ENCODE data around the gene ACVRL1. TPM values are rescaled to one million over a fixed set of nuclear protein-coding genes. Genes with fewer than 3 reads are reported as not detected.

ACVRL1 gene
- total RNA-seq, 2 experiments from 2014 or later, result not detected

- DNase-seq (no peak), ATAC-seq (no peak)
- ChIA-PET POLR2A (no interaction called here), CTCF (interaction anchor here (1.5 to 6.6 kb wide), 3 partner anchors 52 to 104 kb away, joined by 3 to 46 read pairs (median 30); no protein-coding TSS in a partner anchor)
- no peak overlapping the region for H3K4me3 Mint-ChIP-seq
- H3K36me3 Mint-ChIP-seq (ENCODE audit: low read depth), result no peaks in the 10 kb centered on the region
- H3K27ac Mint-ChIP-seq, result no peak overlapping the region
- H3K27me3 Mint-ChIP-seq (ENCODE audit: low read depth), result peaks cover 12% of the 10 kb centered on the region
- no peaks in the 10 kb centered on the region for H3K9me3 Mint-ChIP-seq (ENCODE audit: insufficient read depth)
- peaks cover 4% of the 10 kb centered on the region for H3K4me1 Mint-ChIP-seq (ENCODE audit: low read depth)
Measured at GRCh38 chr12:51924551-51925319, 17.4 kb downstream of the ACVRL1 start.

GRCh38 chr12:51925346-51926063, 18.2 kb downstream of the ACVRL1 start:
- H3K4me1 Mint-ChIP-seq (ENCODE audit: low read depth), result peaks cover 4% of the 10 kb centered on the region
- H3K9me3 Mint-ChIP-seq (ENCODE audit: insufficient read depth), result no peaks in the 10 kb centered on the region
- POLR2A ChIA-PET, result no interaction called here
- H3K36me3 Mint-ChIP-seq (ENCODE audit: low read depth), result no peaks in the 10 kb centered on the region
- CTCF ChIA-PET, result interaction anchor here (0.8 to 6.6 kb wide), 8 partner anchors 27 to 534 kb away, joined by 3 to 46 read pairs (median 6); partner anchors contain the start of gene GALNT6
- H3K4me3 Mint-ChIP-seq, result no peak overlapping the region
- ATAC-seq, result no peak
- DNase-seq, result no peak
- H3K27ac Mint-ChIP-seq, result peak overlapping the region; percentile 30
- peaks cover 16% of the 10 kb centered on the region for H3K27me3 Mint-ChIP-seq (ENCODE audit: low read depth)

DNA sequence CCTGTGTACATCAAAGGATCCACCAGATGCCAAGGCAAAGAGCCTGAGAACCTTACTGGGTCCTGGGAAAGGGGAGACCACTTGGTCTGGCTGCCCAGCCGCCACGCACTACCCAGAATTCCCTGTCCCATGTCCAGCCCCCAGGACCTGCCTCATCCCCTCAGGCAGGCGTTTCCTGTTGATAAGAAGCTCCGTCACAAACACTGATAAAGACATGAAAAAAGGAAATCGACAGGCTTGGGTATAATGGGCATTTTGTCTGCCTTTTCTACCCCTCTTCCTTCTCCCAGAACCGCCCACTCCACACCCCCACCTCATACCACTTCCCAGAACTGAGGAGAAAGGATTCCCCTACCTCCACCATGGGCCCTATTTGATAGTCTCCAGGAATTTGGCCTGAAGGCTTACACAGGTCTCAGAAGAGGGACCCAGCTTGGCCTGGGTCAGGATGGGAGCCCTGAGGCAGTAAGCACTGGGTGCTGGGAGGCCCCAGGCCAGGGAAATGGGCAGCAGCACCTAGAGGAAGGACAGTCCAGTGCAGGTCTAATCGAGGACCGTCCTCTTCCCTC, 18.8 kb downstream of the ACVRL1 start:
- Mint-ChIP-seq H3K9me3 (ENCODE audit: insufficient read depth) (no peaks in the 10 kb centered on the region), H3K36me3 (ENCODE audit: low read depth) (no peaks in the 10 kb centered on the region), H3K4me3 (no peak overlapping the region), H3K27ac (no peak overlapping the region), H3K4me1 (ENCODE audit: low read depth) (peaks cover 4% of the 10 kb centered on the region), H3K27me3 (ENCODE audit: low read depth) (peaks cover 19% of the 10 kb centered on the region)
- ChIA-PET CTCF (interaction anchor here (0.6 to 6.6 kb wide), 13 partner anchors 14 to 535 kb away, joined by 3 to 46 read pairs (median 5); partner anchors contain the start of gene GALNT6), POLR2A (no interaction called here)
- ATAC-seq, result no peak
- no peak for DNase-seq

DNA sequence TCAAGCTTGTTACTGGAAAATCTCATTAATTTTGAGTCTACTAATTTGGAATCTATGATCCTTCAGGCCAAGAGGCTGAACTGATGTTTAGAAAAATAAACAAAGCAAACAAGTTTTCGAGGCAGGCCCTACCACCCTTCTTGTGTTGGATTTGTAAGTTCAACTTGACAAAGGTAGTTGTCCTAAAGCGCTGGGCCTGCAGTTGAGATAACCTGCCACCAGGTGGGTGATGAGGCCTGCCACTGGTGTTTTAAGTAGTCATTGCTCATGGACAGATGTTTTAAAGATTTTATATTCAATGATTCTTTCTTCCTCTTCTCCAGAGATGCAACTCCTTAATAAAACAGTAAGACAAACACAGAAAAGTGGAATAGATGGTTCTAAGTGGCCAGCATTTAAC, 19.4 kb downstream of the ACVRL1 start:
- DNase-seq, result peak; percentile 72
- Mint-ChIP-seq H3K9me3 (ENCODE audit: insufficient read depth) (no peaks in the 10 kb centered on the region), H3K27ac (no peak overlapping the region), H3K4me3 (no peak overlapping the region), H3K36me3 (ENCODE audit: low read depth) (no peaks in the 10 kb centered on the region), H3K4me1 (ENCODE audit: low read depth) (peaks cover 4% of the 10 kb centered on the region), H3K27me3 (ENCODE audit: low read depth) (peaks cover 19% of the 10 kb centered on the region)
- ChIA-PET CTCF (interaction anchor here (0.6 to 6.6 kb wide), 14 partner anchors 13 to 535 kb away, joined by 3 to 46 read pairs (median 5); partner anchors contain the start of gene GALNT6), POLR2A (no interaction called here)
- ATAC-seq, result peak; percentile 57

- H3K36me3 Mint-ChIP-seq (ENCODE audit: low read depth), result no peaks in the 10 kb centered on the region
- H3K4me1 Mint-ChIP-seq (ENCODE audit: low read depth), result no peaks in the 10 kb centered on the region
- no peak overlapping the region for H3K4me3 Mint-ChIP-seq
- POLR2A ChIA-PET, result no interaction called here
- peaks cover 22% of the 10 kb centered on the region for H3K27me3 Mint-ChIP-seq (ENCODE audit: low read depth)
- no peak for DNase-seq
- no peaks in the 10 kb centered on the region for H3K9me3 Mint-ChIP-seq (ENCODE audit: insufficient read depth)
- CTCF ChIA-PET, result interaction anchor here (2.0 kb wide), 1 partner anchor 39 kb away, joined by 5 read pairs; no protein-coding TSS in a partner anchor
- no peak for ATAC-seq
- H3K27ac Mint-ChIP-seq, result no peak overlapping the region
Measured at GRCh38 chr12:51932218-51933076, 25.1 kb downstream of the ACVRL1 start.

DNA sequence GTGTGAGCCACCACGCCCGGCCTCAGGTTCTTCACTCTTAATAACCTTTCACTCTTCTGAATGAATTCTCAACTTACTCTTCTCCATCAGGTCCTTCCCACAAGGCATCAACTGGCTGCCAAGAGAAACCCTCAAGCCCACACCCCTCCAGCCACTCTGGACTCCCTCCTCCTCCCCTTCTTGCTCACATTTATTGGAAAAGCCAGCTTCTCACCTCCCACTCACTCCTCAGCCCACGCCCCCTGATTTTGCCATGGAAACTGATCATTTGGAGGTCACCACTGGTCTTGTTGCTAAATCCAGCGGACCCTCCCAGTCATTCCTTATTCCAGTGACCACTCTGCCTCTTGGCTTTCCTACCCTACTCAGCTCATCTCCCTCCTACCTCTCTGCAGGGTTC, 26.8 kb downstream of the ACVRL1 start:
- no peak overlapping the region for H3K27ac Mint-ChIP-seq
- H3K9me3 Mint-ChIP-seq (ENCODE audit: insufficient read depth), result no peaks in the 10 kb centered on the region
- no peak for DNase-seq
- H3K36me3 Mint-ChIP-seq (ENCODE audit: low read depth), result no peaks in the 10 kb centered on the region
- peaks cover 22% of the 10 kb centered on the region for H3K27me3 Mint-ChIP-seq (ENCODE audit: low read depth)
- POLR2A ChIA-PET, result no interaction called here
- H3K4me1 Mint-ChIP-seq (ENCODE audit: low read depth), result no peaks in the 10 kb centered on the region
- ATAC-seq, result no peak
- H3K4me3 Mint-ChIP-seq, result no peak overlapping the region
- CTCF ChIA-PET, result interaction anchor here (0.8 to 2.0 kb wide), 3 partner anchors 38 to 90 kb away, joined by 3 to 5 read pairs (median 5); no protein-coding TSS in a partner anchor

GRCh38 chr12:51937926-51938325, 30.6 kb downstream of the ACVRL1 start:
- ChIA-PET CTCF (interaction anchor here (0.9 kb wide), 1 partner anchor 15 kb away, joined by 3 read pairs; no protein-coding TSS in a partner anchor), POLR2A (interaction anchor here (0.8 kb wide), 1 partner anchor 10 kb away, joined by 4 read pairs; no protein-coding TSS in a partner anchor)
- H3K4me3 Mint-ChIP-seq, result no peak overlapping the region
- no peaks in the 10 kb centered on the region for H3K4me1 Mint-ChIP-seq (ENCODE audit: low read depth)
- H3K36me3 Mint-ChIP-seq (ENCODE audit: low read depth), result no peaks in the 10 kb centered on the region
- DNase-seq (no peak), ATAC-seq (no peak)
- H3K27me3 Mint-ChIP-seq (ENCODE audit: low read depth), result peaks cover 21% of the 10 kb centered on the region
- H3K27ac Mint-ChIP-seq, result no peak overlapping the region
- no peaks in the 10 kb centered on the region for H3K9me3 Mint-ChIP-seq (ENCODE audit: insufficient read depth)

DNA sequence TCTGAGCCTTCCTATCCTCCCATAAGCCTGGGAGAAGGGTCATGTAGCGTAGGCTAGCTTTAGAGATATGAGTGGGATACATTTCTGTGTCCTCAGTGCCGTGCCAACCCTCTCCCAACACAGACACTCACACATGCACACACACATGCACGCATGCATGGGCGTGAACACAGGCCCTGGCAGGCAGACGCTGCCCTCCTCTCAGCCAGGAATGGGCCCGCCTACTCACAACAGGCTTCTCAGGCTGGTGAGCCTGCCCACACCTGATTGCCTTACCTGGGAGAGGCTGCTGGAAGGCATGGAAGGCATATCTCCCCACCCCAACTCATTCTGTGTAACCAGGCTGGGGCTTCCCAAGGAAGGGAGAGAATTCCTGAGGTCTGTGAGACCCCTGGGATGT, 31.4 kb downstream of the ACVRL1 start:
- Mint-ChIP-seq H3K4me3 (no peak overlapping the region), H3K9me3 (ENCODE audit: insufficient read depth) (no peaks in the 10 kb centered on the region), H3K27me3 (ENCODE audit: low read depth) (peaks cover 26% of the 10 kb centered on the region), H3K4me1 (ENCODE audit: low read depth) (no peaks in the 10 kb centered on the region), H3K27ac (no peak overlapping the region), H3K36me3 (ENCODE audit: low read depth) (no peaks in the 10 kb centered on the region)
- no peak for ATAC-seq
- ChIA-PET POLR2A (no interaction called here), CTCF (no interaction called here)
- DNase-seq, result no peak

DNA sequence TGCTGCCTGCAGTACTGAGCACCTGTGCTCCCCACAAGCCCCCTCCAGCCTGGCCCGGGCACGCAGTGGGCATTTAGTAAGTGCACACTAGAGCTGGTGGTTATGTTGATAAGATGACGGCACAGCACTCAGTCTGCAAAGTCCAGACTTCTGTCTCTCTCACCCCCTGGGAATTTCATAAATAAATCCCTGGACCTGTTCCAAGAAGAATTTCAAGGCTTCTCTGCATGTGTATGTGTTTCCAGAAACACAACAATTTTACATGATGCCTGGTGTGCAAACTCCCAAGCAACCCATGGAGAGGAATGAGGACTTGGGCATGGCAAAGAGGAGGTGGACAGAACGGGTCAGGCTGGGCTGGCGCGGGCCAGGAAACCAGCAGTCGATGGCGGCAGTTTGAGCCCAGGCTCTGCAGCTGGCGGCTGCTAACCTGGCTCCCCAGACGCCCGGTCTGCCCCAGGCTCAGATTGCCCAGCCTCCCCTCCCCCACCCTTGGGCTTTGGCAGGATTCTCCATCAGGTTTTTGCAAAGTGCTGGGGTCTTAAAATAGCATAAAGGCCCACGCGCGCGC, 33.8 kb downstream of the ACVRL1 start:
- ChIA-PET POLR2A (no interaction called here), CTCF (no interaction called here)
- Mint-ChIP-seq H3K27ac (no peak overlapping the region), H3K27me3 (ENCODE audit: low read depth) (peaks cover 21% of the 10 kb centered on the region), H3K36me3 (ENCODE audit: low read depth) (peaks cover 2% of the 10 kb centered on the region), H3K4me1 (ENCODE audit: low read depth) (no peaks in the 10 kb centered on the region), H3K9me3 (ENCODE audit: insufficient read depth) (peaks cover 9% of the 10 kb centered on the region), H3K4me3 (no peak overlapping the region)
- DNase-seq, result no peak
- ATAC-seq, result no peak

GRCh38 chr12:51941604-51942003, 34.3 kb downstream of the ACVRL1 start:
- Mint-ChIP-seq H3K36me3 (ENCODE audit: low read depth) (peaks cover 2% of the 10 kb centered on the region), H3K4me1 (ENCODE audit: low read depth) (no peaks in the 10 kb centered on the region), H3K9me3 (ENCODE audit: insufficient read depth) (peaks cover 9% of the 10 kb centered on the region), H3K4me3 (no peak overlapping the region), H3K27ac (no peak overlapping the region), H3K27me3 (ENCODE audit: low read depth) (peaks cover 24% of the 10 kb centered on the region)
- ATAC-seq, result no peak
- ChIA-PET POLR2A (no interaction called here), CTCF (no interaction called here)
- DNase-seq, result no peak

GRCh38 chr12:51942056-51942455, 34.8 kb downstream of the ACVRL1 start:
- no peaks in the 10 kb centered on the region for H3K4me1 Mint-ChIP-seq (ENCODE audit: low read depth)
- DNase-seq (no peak), ATAC-seq (no peak)
- POLR2A ChIA-PET, result no interaction called here
- H3K36me3 Mint-ChIP-seq (ENCODE audit: low read depth), result peaks cover 2% of the 10 kb centered on the region
- H3K4me3 Mint-ChIP-seq, result no peak overlapping the region
- peaks cover 25% of the 10 kb centered on the region for H3K27me3 Mint-ChIP-seq (ENCODE audit: low read depth)
- CTCF ChIA-PET, result no interaction called here
- H3K27ac Mint-ChIP-seq, result no peak overlapping the region
- H3K9me3 Mint-ChIP-seq (ENCODE audit: insufficient read depth), result peaks cover 9% of the 10 kb centered on the region

All from activated CD8-positive, alpha-beta T cell treated with anti-CD3 and anti-CD28 coated beads, Interleukin-2, amount 10 ng/mL, durations not matched to agents 7 days and 5 days (primary cell).